A673 (cell line): ENCODE measurements around the gene NLGN1.

Source experiments
- EZH2 ChIP-seq: fragments of 200-600 bp; sonication (generic); IDR thresholded peaks from 2 replicates; pipeline ENCODE4 v1.6.1; 2017; ENCODE audit warnings: borderline replicate concordance, low read depth, mild to moderate bottlenecking, mixed read lengths, antibody characterized with exemption, low read length; ENCODE audit not compliant: poor library complexity, severe bottlenecking
- TF ChIP-seq, protein P1 (sequence below): fragments of 300-800, 200-600 bp; sonication (generic); conservative IDR thresholded peaks from 2 replicates; pipeline ENCODE4 v1.5.1; 2017; ENCODE audit warnings: low read depth, mild to moderate bottlenecking, antibody characterized with exemption, low read length, moderate library complexity, mixed read lengths

DNA sequence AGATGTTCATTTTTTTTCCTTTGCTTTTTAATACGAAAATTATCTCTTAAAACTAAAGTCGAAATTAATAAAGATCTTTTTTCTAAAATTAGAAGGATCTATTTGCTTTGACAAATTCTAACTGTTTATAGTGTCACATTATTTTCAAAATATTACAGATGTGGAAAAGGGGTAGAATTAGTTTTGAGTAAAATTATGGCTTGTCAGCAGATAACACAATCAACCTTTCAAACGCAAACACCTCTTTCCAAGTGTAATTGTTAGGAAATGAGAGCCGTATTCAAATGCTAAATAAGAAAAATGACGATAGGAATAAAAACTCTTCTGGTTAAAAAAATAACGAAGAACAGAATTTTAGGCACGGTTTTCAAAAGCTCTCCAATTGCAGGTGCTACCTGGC, 704.7 kb downstream of the NLGN1 start:
- TF ChIP-seq, protein P1, sequence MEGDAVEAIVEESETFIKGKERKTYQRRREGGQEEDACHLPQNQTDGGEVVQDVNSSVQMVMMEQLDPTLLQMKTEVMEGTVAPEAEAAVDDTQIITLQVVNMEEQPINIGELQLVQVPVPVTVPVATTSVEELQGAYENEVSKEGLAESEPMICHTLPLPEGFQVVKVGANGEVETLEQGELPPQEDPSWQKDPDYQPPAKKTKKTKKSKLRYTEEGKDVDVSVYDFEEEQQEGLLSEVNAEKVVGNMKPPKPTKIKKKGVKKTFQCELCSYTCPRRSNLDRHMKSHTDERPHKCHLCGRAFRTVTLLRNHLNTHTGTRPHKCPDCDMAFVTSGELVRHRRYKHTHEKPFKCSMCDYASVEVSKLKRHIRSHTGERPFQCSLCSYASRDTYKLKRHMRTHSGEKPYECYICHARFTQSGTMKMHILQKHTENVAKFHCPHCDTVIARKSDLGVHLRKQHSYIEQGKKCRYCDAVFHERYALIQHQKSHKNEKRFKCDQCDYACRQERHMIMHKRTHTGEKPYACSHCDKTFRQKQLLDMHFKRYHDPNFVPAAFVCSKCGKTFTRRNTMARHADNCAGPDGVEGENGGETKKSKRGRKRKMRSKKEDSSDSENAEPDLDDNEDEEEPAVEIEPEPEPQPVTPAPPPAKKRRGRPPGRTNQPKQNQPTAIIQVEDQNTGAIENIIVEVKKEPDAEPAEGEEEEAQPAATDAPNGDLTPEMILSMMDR: no peak
- TF ChIP-seq EZH2: no peak
